SK-N-SH (cell line): ENCODE measurements around the gene GALNT13. TPM values are rescaled to one million over a fixed set of nuclear protein-coding genes. Genes with fewer than 3 reads are reported as not detected.

Experiments
- CTCF ChIA-PET: fragments of 300-600, 350-600 bp; formaldehyde crosslinking; extraction: SDS; loops from one replicate; lab custom pipeline; 2021; lab: Yijun Ruan, JAX
- POLR2A ChIA-PET: fragments of 350-600 bp; sonication (Branson Sonifier 250); formaldehyde crosslinking; extraction: SDS; loops from one replicate; lab custom pipeline; 2020; ENCODE audit warnings: antibody characterized with exemption, inconsistent platforms; lab: Yijun Ruan, JAX
- DNase-seq: peaks from one replicate; pipeline ENCODE4 v3.0.0; 2012
- H2AFZ ChIP-seq: fragments of 200-600 bp; sonication (generic); 2 replicates; pipeline ENCODE4 v1.8.1; 2016; ENCODE audit warnings: antibody characterized with exemption, mild to moderate bottlenecking, low read depth
- H3F3A ChIP-seq: fragments of 200-600 bp; sonication (generic); replicated peaks from 2 replicates; pipeline ENCODE3; 2016; ENCODE audit warnings: antibody characterized with exemption, mild to moderate bottlenecking; ENCODE audit not compliant: insufficient read depth
- H3K27ac ChIP-seq, 2 experiments: fragments of 200-500 bp in 1 of 2; fragments of 200-600 bp in 1 of 2; sonication (Bioruptor generic) in 1 of 2; sonication (generic), shearing (Covaris generic) in 1 of 2; 2 replicates each; pipeline versions ENCODE4 v1.5.1 to v1.6.1; 2014 to 2016; ENCODE audit warnings: low read depth in 2 of 2, inconsistent platforms in 1 of 2, low read length in 1 of 2, mild to moderate bottlenecking in 1 of 2, mixed read lengths in 1 of 2
- H3K27me3 ChIP-seq: fragments of 200-600 bp; sonication (generic), shearing (Covaris generic); 2 replicates; pipeline ENCODE4 v1.6.1; 2016; ENCODE audit warnings: mixed run types; ENCODE audit not compliant: insufficient read depth
- H3K36me3 ChIP-seq, 2 experiments: fragments of 200-500 bp in 1 of 2; fragments of 200-600 bp in 1 of 2; sonication (Bioruptor generic) in 1 of 2; sonication (generic) in 1 of 2; replicated peaks in 1 of 2; 2 replicates each; pipeline versions ENCODE3 to v1.5.1; 2014 to 2016; ENCODE audit warnings: low read length in 1 of 2, mild to moderate bottlenecking in 1 of 2; ENCODE audit not compliant: insufficient read depth in 2 of 2, control insufficient read depth in 1 of 2
- H3K4me1 ChIP-seq, 2 experiments: fragments of 200-500 bp in 1 of 2; fragments of 200-600 bp in 1 of 2; sonication (Bioruptor generic) in 1 of 2; sonication (generic), shearing (Covaris generic) in 1 of 2; 2 replicates each; pipeline versions ENCODE4 v1.5.1 to v1.6.1; 2014 to 2016; ENCODE audit warnings: low read depth in 1 of 2, low read length in 1 of 2, mixed run types in 1 of 2; ENCODE audit not compliant: insufficient read depth in 2 of 2, control insufficient read depth in 1 of 2
- H3K4me2 ChIP-seq: fragments of 200-600 bp; sonication (generic), shearing (Covaris generic); 2 replicates; pipeline ENCODE4 v1.6.1; 2017; ENCODE audit warnings: mixed run types
- H3K4me3 ChIP-seq, 2 experiments: fragments of 200-500 bp in 1 of 2; fragments of 200-600 bp in 1 of 2; sonication (Bioruptor generic) in 1 of 2; sonication (generic), shearing (Covaris generic) in 1 of 2; 2 replicates each; pipeline versions ENCODE4 v1.5.1 to v1.8.1; 2014 to 2016; ENCODE audit warnings: low read depth in 2 of 2, inconsistent platforms in 1 of 2, low read length in 1 of 2, mild to moderate bottlenecking in 1 of 2, mixed read lengths in 1 of 2, moderate library complexity in 1 of 2
- H3K79me2 ChIP-seq: fragments of 200-600 bp; sonication (generic); 2 replicates; pipeline ENCODE4 v1.8.1; 2017; ENCODE audit warnings: mild to moderate bottlenecking; ENCODE audit not compliant: insufficient read depth
- H3K9ac ChIP-seq: fragments of 200-600 bp; sonication (generic); 2 replicates; pipeline ENCODE4 v1.6.1; 2017; ENCODE audit warnings: mixed run types
- H3K9me2 ChIP-seq: fragments of 200-600 bp; sonication (generic); 2 replicates; pipeline ENCODE4 v1.6.1; 2017; ENCODE audit warnings: mixed run types
- H3K9me3 ChIP-seq: fragments of 200-600 bp; sonication (generic); 2 replicates; pipeline ENCODE4 v1.6.1; 2017; ENCODE audit warnings: mixed run types, mild to moderate bottlenecking, moderate library complexity
- H4K20me1 ChIP-seq: fragments of 200-600 bp; sonication (generic); 2 replicates; pipeline ENCODE4 v1.6.1; 2017; ENCODE audit warnings: mild to moderate bottlenecking, mixed run types; ENCODE audit not compliant: insufficient read depth
- FOXJ3 ChIP-seq: sonication (generic); formaldehyde crosslinking; IDR thresholded peaks from 2 replicates; pipeline ENCODE4 v1.5.1; 2020; ENCODE audit warnings: mild to moderate bottlenecking, missing genetic modification reagents
- FOXM1 ChIP-seq: IDR thresholded peaks from 2 replicates; pipeline ENCODE4 v1.4.0; 2012; ENCODE audit warnings: low read depth, mild to moderate bottlenecking
- GABPA ChIP-seq: IDR thresholded peaks from 2 replicates; pipeline ENCODE4 v1.4.0; 2012; ENCODE audit warnings: low read depth, mild to moderate bottlenecking
- JUND ChIP-seq: IDR thresholded peaks from 2 replicates; pipeline ENCODE4 v1.4.0; 2012
- NFIC ChIP-seq: IDR thresholded peaks from 2 replicates; pipeline ENCODE4 v1.4.0; 2012; ENCODE audit warnings: borderline replicate concordance
- POLR2AphosphoS5 ChIP-seq: IDR thresholded peaks from 2 replicates; pipeline ENCODE4 v1.6.1; 2012; ENCODE audit warnings: low read depth, low read length
- RCOR1 ChIP-seq: fragments of 150-350 bp; IDR thresholded peaks from 2 replicates; pipeline ENCODE4 v1.6.1; 2017; ENCODE audit warnings: antibody characterized with exemption, low read length
- RXRA ChIP-seq: IDR thresholded peaks from 2 replicates; pipeline ENCODE4 v1.4.0; 2012; ENCODE audit warnings: low read depth, mild to moderate bottlenecking, borderline replicate concordance
- TAF1 ChIP-seq: IDR thresholded peaks from 2 replicates; pipeline ENCODE4 v1.6.1; 2012; ENCODE audit warnings: low read depth, mild to moderate bottlenecking, low read length, moderate library complexity, borderline replicate concordance
- WGBS: methylation state at CpG from one replicate; pipeline ENCODE4 v1.1.6; 2017; ENCODE audit warnings: low lambda C conversion rate; 5-methylcytosine and 5-hydroxymethylcytosine counted together
- polyA plus RNA-seq, 3 experiments: library from polyadenylated mRNA; depleted of rRNA; stranded (reverse); fragments of >200 nt; gene quantifications; 2 replicates each; pipeline ENCODE4 v1.2.3, GENCODE V29; 2012
- TF ChIP-seq, protein P1 (sequence below): IDR thresholded peaks from 2 replicates; pipeline ENCODE4; 2012
- TF ChIP-seq, protein P2 (sequence below): IDR thresholded peaks from 2 replicates; pipeline ENCODE4 v1.6.1; 2012; ENCODE audit warnings: mild to moderate bottlenecking, low read depth, low read length, moderate library complexity
- TF ChIP-seq, protein P3 (sequence below): IDR thresholded peaks from 2 replicates; pipeline ENCODE4 v1.4.0; 2012; ENCODE audit warnings: low read depth, borderline replicate concordance
- TF ChIP-seq, protein P4 (sequence below): fragments of 150-350 bp; IDR thresholded peaks from 2 replicates; pipeline ENCODE4 v1.6.1; 2016; ENCODE audit warnings: mild to moderate bottlenecking, low read depth, low read length
- TF ChIP-seq, protein P5 (sequence below): IDR thresholded peaks from 2 replicates; pipeline ENCODE4 v1.4.0; 2012; ENCODE audit warnings: low read depth

The GALNT13 gene
- polyA plus RNA-seq, 1 of the 3 experiments (the other 2 are of a cell fraction), result 0.33 TPM

DNA sequence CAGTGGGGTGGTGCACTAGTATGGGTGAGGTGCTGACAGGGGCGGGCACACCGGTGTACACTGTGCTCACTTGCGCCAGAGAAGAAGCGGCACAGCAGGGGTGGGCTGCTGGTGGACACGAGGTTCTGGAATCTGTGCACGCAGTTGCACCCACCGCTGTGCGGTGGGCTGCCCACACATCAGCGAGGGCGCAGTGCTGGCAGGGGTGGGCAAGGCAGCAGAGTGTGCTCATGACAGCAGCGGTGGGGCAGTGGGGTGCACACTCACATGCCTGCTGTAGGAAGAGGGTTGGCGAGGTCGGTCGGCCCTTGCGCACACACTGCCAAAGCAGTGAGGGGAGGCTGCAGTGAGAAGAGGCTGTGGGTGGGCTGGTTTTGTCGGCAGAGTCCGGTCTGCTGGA, 141.8 kb downstream of the GALNT13 start:
- Histone ChIP-seq H3K27me3 (no peaks in the 10 kb centered on the region), H3K9me2 (no peaks in the 10 kb centered on the region), H3K9me3 (0 out of 2 replicates have a peak, but pooled peaks cover 4% of the 10 kb centered on the region), H3K4me1 (no peaks in the 10 kb centered on the region), H3K36me3 (no peaks in the 10 kb centered on the region), H3K9ac (no peak overlapping the region), H3K79me2 (no peaks in the 10 kb centered on the region), H4K20me1 (no peaks in the 10 kb centered on the region), H3K27ac (no peak overlapping the region), H3F3A (no peaks in the 10 kb centered on the region), H2AFZ (no peak overlapping the region), H3K4me3 (no peak overlapping the region), H3K4me2 (no peak overlapping the region)
- DNase-seq, result no peak
- 81% methylated on average over 8 of the region's 17 CpGs for WGBS
- ChIA-PET POLR2A (no interaction called here), CTCF (no interaction called here)
- TF ChIP-seq, protein P1, sequence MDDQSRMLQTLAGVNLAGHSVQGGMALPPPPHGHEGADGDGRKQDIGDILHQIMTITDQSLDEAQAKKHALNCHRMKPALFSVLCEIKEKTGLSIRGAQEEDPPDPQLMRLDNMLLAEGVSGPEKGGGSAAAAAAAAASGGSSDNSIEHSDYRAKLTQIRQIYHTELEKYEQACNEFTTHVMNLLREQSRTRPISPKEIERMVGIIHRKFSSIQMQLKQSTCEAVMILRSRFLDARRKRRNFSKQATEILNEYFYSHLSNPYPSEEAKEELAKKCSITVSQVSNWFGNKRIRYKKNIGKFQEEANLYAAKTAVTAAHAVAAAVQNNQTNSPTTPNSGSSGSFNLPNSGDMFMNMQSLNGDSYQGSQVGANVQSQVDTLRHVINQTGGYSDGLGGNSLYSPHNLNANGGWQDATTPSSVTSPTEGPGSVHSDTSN, result no peak
- TF ChIP-seq NFIC (no peak), POLR2AphosphoS5 (no peak), FOXJ3 (no peak), JUND (no peak), GABPA (no peak), RCOR1 (no peak), RXRA (no peak), TAF1 (no peak), FOXM1 (no peak)
- TF ChIP-seq, protein P2, sequence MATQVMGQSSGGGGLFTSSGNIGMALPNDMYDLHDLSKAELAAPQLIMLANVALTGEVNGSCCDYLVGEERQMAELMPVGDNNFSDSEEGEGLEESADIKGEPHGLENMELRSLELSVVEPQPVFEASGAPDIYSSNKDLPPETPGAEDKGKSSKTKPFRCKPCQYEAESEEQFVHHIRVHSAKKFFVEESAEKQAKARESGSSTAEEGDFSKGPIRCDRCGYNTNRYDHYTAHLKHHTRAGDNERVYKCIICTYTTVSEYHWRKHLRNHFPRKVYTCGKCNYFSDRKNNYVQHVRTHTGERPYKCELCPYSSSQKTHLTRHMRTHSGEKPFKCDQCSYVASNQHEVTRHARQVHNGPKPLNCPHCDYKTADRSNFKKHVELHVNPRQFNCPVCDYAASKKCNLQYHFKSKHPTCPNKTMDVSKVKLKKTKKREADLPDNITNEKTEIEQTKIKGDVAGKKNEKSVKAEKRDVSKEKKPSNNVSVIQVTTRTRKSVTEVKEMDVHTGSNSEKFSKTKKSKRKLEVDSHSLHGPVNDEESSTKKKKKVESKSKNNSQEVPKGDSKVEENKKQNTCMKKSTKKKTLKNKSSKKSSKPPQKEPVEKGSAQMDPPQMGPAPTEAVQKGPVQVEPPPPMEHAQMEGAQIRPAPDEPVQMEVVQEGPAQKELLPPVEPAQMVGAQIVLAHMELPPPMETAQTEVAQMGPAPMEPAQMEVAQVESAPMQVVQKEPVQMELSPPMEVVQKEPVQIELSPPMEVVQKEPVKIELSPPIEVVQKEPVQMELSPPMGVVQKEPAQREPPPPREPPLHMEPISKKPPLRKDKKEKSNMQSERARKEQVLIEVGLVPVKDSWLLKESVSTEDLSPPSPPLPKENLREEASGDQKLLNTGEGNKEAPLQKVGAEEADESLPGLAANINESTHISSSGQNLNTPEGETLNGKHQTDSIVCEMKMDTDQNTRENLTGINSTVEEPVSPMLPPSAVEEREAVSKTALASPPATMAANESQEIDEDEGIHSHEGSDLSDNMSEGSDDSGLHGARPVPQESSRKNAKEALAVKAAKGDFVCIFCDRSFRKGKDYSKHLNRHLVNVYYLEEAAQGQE, result no peak
- TF ChIP-seq, protein P3, sequence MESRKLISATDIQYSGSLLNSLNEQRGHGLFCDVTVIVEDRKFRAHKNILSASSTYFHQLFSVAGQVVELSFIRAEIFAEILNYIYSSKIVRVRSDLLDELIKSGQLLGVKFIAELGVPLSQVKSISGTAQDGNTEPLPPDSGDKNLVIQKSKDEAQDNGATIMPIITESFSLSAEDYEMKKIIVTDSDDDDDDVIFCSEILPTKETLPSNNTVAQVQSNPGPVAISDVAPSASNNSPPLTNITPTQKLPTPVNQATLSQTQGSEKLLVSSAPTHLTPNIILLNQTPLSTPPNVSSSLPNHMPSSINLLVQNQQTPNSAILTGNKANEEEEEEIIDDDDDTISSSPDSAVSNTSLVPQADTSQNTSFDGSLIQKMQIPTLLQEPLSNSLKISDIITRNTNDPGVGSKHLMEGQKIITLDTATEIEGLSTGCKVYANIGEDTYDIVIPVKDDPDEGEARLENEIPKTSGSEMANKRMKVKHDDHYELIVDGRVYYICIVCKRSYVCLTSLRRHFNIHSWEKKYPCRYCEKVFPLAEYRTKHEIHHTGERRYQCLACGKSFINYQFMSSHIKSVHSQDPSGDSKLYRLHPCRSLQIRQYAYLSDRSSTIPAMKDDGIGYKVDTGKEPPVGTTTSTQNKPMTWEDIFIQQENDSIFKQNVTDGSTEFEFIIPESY, result no peak
- TF ChIP-seq, protein P4, sequence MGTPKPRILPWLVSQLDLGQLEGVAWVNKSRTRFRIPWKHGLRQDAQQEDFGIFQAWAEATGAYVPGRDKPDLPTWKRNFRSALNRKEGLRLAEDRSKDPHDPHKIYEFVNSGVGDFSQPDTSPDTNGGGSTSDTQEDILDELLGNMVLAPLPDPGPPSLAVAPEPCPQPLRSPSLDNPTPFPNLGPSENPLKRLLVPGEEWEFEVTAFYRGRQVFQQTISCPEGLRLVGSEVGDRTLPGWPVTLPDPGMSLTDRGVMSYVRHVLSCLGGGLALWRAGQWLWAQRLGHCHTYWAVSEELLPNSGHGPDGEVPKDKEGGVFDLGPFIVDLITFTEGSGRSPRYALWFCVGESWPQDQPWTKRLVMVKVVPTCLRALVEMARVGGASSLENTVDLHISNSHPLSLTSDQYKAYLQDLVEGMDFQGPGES, result no peak
- TF ChIP-seq, protein P5, sequence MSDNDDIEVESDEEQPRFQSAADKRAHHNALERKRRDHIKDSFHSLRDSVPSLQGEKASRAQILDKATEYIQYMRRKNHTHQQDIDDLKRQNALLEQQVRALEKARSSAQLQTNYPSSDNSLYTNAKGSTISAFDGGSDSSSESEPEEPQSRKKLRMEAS, result no peak
